ENCODE data around the gene KCNIP4.

DNA sequence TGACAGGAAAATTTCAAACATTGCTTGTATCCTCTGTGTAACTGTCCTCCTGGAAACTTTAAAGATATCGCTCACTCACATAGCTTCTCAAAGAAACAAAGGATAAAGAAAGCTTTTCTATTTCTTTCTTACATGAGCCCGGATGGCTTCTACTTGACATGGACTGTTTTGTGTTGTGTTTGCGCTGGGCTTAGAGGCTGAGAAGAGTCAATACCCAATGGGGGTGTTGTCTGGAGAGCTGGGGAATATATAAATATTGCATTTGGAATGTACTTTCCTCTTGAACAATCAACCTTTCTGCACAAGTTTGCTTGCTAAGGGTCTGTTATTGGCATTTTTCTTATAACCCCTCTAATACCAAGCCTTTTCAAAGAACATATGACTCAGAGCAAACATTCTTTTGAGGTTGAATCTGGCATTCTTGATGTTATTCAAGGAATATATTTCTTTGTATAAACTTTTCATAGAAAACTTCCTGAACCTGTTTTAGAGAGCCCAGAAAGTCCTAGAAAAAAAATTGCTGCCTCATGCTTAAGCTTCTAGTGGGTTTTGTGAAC is 916.4 kb downstream of the KCNIP4 start:
- TF ChIP-seq, protein P1, sequence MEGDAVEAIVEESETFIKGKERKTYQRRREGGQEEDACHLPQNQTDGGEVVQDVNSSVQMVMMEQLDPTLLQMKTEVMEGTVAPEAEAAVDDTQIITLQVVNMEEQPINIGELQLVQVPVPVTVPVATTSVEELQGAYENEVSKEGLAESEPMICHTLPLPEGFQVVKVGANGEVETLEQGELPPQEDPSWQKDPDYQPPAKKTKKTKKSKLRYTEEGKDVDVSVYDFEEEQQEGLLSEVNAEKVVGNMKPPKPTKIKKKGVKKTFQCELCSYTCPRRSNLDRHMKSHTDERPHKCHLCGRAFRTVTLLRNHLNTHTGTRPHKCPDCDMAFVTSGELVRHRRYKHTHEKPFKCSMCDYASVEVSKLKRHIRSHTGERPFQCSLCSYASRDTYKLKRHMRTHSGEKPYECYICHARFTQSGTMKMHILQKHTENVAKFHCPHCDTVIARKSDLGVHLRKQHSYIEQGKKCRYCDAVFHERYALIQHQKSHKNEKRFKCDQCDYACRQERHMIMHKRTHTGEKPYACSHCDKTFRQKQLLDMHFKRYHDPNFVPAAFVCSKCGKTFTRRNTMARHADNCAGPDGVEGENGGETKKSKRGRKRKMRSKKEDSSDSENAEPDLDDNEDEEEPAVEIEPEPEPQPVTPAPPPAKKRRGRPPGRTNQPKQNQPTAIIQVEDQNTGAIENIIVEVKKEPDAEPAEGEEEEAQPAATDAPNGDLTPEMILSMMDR (IDR thresholded peaks at IDR 0.05): no peak
- TF ChIP-seq POLR2A (IDR thresholded peaks at IDR 0.05; ENCODE audit: low read depth): no peak
- TF ChIP-seq EP300 (IDR thresholded peaks at IDR 0.05): no peak

Data from esophagus muscularis mucosa (tissue), 4 donors.